Smooth muscle cell (in vitro differentiated cells): ENCODE results near the gene CRYBG3. TPM values are rescaled to one million over a fixed set of nuclear protein-coding genes. Genes with fewer than 3 reads are reported as not detected.
A peak's percentile ranks its signal among the peaks of the same experiment; 100 is the strongest.

Source experiments
- DNase-seq: peaks from one replicate; lab custom pipeline; 2025; ENCODE audit not compliant: unreplicated experiment; lab: John Stamatoyannopoulos, UW
- H2AFZ ChIP-seq: fragments of 200-600 bp; sonication (generic); 2 replicates; pipeline ENCODE4 v1.6.0; 2016; ENCODE audit warnings: antibody characterized with exemption, low read depth, mild to moderate bottlenecking
- H3F3A ChIP-seq: fragments of 200-600 bp; sonication (generic); 2 replicates; pipeline ENCODE4 v1.6.0; 2017; ENCODE audit warnings: antibody characterized with exemption, low read depth
- H3K27ac ChIP-seq: fragments of 200-600 bp; sonication (generic); 2 replicates; pipeline ENCODE4 v1.5.1; 2016; ENCODE audit warnings: low read depth, mild to moderate bottlenecking
- H3K27me3 ChIP-seq: fragments of 200-600 bp; sonication (generic); 2 replicates; pipeline ENCODE4 v1.6.1; 2016; ENCODE audit warnings: low read depth, mild to moderate bottlenecking
- H3K36me3 ChIP-seq: fragments of 200-600 bp; sonication (generic); 2 replicates; pipeline ENCODE4 v1.5.1; 2016; ENCODE audit warnings: low read depth
- H3K4me1 ChIP-seq: fragments of 200-600 bp; sonication (generic); 2 replicates; pipeline ENCODE4 v1.5.1; 2016; ENCODE audit warnings: low read depth
- H3K4me2 ChIP-seq: fragments of 200-600 bp; sonication (generic); 2 replicates; pipeline ENCODE4 v1.6.0; 2016; ENCODE audit warnings: mild to moderate bottlenecking
- H3K4me3 ChIP-seq: fragments of 200-600 bp; sonication (generic); 2 replicates; pipeline ENCODE4 v1.5.1; 2016; ENCODE audit warnings: mild to moderate bottlenecking
- H3K79me2 ChIP-seq: fragments of 200-600 bp; sonication (generic); 2 replicates; pipeline ENCODE4 v1.6.0; 2016; ENCODE audit warnings: low read depth, mild to moderate bottlenecking
- H3K9ac ChIP-seq: fragments of 200-600 bp; sonication (generic); 2 replicates; pipeline ENCODE4 v1.6.0; 2016; ENCODE audit warnings: low read depth
- H3K9me3 ChIP-seq: fragments of 200-600 bp; sonication (generic); replicated peaks from 2 replicates; pipeline ENCODE4 v1.5.1; 2016; ENCODE audit warnings: low read depth
- H4K20me1 ChIP-seq: fragments of 200-600 bp; sonication (generic); 2 replicates; pipeline ENCODE4 v1.6.0; 2016; ENCODE audit warnings: low read depth
- WGBS: methylation state at CpG from one replicate; pipeline ENCODE4 v1.1.7; 2016; ENCODE audit warnings: low lambda C conversion rate; 5-methylcytosine and 5-hydroxymethylcytosine counted together
- polyA plus RNA-seq: library from polyadenylated mRNA; unstranded; fragments of >200 nt; fragmentation: Nextera tagmentation; extraction: Ambion mirVana; gene quantifications from 2 replicates; pipeline ENCODE4 v1.2.1, GENCODE V29; 2016
- total RNA-seq: library from RNA; depleted of rRNA; stranded (reverse); fragments of >200 nt; gene quantifications from 2 replicates; pipeline ENCODE4 v1.2.3, GENCODE V29; 2014
- TF ChIP-seq, protein P1 (sequence below): fragments of 200-600 bp; sonication (generic); IDR thresholded peaks from 2 replicates; pipeline ENCODE4 v1.5.1; 2017; ENCODE audit warnings: borderline replicate concordance, mild to moderate bottlenecking, antibody characterized with exemption; ENCODE audit not compliant: insufficient read depth, poor library complexity, severe bottlenecking

Gene CRYBG3
- total and polyA plus RNA-seq, 2 experiments from 2014 or later = 1.5 to 17.0 TPM

DNA sequence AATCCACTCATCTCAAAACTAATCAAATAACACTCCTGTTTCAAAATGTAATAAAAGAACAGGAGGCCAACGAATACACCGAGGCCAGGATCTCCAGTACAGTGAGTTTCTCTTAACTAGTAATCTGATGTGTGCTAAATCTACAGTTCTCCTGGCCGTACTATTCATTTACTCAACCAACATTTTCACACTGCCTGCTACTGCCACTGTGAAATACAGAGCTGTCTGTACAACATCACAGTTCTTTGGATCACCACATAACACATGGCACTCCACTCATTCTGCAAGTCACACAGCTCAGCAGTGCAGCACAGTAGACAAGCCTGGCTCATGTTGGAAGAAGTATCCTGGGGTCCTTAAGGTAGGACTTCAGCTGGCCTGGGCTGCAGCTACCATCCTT, 128.5 kb downstream of the CRYBG3 start:
- no peak for DNase-seq
- Histone ChIP-seq H3K27me3 (no peaks in the 10 kb centered on the region), H3K4me1 (no peaks in the 10 kb centered on the region), H3F3A (no peaks in the 10 kb centered on the region), H3K79me2 (no peaks in the 10 kb centered on the region), H3K4me2 (no peak overlapping the region), H3K27ac (no peak overlapping the region), H2AFZ (no peak overlapping the region), H3K36me3 (no peaks in the 10 kb centered on the region), H3K9ac (no peak overlapping the region), H3K4me3 (no peak overlapping the region), H4K20me1 (no peaks in the 10 kb centered on the region), H3K9me3 (no peaks in the 10 kb centered on the region)
- TF ChIP-seq, protein P1, sequence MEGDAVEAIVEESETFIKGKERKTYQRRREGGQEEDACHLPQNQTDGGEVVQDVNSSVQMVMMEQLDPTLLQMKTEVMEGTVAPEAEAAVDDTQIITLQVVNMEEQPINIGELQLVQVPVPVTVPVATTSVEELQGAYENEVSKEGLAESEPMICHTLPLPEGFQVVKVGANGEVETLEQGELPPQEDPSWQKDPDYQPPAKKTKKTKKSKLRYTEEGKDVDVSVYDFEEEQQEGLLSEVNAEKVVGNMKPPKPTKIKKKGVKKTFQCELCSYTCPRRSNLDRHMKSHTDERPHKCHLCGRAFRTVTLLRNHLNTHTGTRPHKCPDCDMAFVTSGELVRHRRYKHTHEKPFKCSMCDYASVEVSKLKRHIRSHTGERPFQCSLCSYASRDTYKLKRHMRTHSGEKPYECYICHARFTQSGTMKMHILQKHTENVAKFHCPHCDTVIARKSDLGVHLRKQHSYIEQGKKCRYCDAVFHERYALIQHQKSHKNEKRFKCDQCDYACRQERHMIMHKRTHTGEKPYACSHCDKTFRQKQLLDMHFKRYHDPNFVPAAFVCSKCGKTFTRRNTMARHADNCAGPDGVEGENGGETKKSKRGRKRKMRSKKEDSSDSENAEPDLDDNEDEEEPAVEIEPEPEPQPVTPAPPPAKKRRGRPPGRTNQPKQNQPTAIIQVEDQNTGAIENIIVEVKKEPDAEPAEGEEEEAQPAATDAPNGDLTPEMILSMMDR = no peak
- 100% methylated on average over 3 of the region's 3 CpGs for WGBS

DNA sequence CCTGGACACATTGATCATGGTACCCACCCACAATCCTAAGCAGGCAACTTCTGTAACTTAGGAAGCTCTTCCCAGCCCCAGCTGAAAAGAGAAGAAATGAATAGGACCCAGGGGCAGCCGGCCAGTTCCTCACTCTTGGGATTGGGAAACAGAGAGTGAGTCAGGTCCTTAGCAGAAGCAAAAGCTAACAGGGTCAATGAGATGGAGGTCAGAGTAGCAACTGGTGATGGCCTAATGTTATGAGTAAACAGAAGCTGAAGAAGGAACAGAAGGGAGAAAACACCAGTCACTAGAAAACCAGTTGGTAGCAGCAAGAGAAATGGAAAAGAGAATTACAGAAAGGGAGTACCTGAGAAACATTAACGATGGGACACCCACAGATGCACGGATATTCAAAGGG, 130.5 kb downstream of the CRYBG3 start:
- peak overlapping the region; percentile 74 for H3K27ac ChIP-seq
- H3K4me1 ChIP-seq = no peaks in the 10 kb centered on the region
- H2AFZ ChIP-seq = no peak overlapping the region
- TF ChIP-seq, protein P1 = no peak
- no peaks in the 10 kb centered on the region for H3K36me3 ChIP-seq
- H3K9ac ChIP-seq = no peak overlapping the region
- H3K4me3 ChIP-seq = no peak overlapping the region
- no peaks in the 10 kb centered on the region for H3K79me2 ChIP-seq
- no peaks in the 10 kb centered on the region for H4K20me1 ChIP-seq
- no peak overlapping the region for H3K4me2 ChIP-seq
- WGBS = 93% methylated on average over 3 of the region's 3 CpGs
- H3K9me3 ChIP-seq = no peaks in the 10 kb centered on the region
- H3K27me3 ChIP-seq = no peaks in the 10 kb centered on the region
- H3F3A ChIP-seq = no peaks in the 10 kb centered on the region
- no peak for DNase-seq

DNA sequence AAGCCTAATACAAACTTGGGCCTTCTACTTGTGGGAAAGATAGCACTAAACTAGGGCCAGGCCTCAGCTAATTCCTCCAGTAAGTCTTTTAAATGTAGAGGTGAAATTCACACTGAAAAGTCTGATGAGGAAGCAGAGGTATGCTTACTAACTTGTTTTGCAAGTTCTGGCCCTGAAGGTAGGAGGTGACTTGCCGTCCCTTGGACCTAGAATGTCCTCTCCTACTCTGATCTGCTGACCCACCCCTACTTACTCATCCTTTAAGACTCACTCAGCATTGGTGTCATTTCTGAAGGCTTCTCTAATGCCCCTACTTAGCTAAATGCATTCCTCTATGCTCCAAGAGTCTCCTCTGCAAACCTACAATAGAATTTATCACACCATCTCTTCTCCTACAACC, 131.1 kb downstream of the CRYBG3 start:
- H3K79me2 ChIP-seq = no peaks in the 10 kb centered on the region
- TF ChIP-seq, protein P1 = no peak
- no peaks in the 10 kb centered on the region for H3K36me3 ChIP-seq
- 68% methylated on average over 1 of the region's 1 CpG for WGBS
- no peaks in the 10 kb centered on the region for H3K4me1 ChIP-seq
- H3K9ac ChIP-seq = no peak overlapping the region
- peak overlapping the region; percentile 74 for H3K27ac ChIP-seq
- no peaks in the 10 kb centered on the region for H3K9me3 ChIP-seq
- no peak overlapping the region for H2AFZ ChIP-seq
- H3K4me3 ChIP-seq = no peak overlapping the region
- H3K27me3 ChIP-seq = no peaks in the 10 kb centered on the region
- DNase-seq = no peak
- no peaks in the 10 kb centered on the region for H4K20me1 ChIP-seq
- no peaks in the 10 kb centered on the region for H3F3A ChIP-seq
- no peak overlapping the region for H3K4me2 ChIP-seq

DNA sequence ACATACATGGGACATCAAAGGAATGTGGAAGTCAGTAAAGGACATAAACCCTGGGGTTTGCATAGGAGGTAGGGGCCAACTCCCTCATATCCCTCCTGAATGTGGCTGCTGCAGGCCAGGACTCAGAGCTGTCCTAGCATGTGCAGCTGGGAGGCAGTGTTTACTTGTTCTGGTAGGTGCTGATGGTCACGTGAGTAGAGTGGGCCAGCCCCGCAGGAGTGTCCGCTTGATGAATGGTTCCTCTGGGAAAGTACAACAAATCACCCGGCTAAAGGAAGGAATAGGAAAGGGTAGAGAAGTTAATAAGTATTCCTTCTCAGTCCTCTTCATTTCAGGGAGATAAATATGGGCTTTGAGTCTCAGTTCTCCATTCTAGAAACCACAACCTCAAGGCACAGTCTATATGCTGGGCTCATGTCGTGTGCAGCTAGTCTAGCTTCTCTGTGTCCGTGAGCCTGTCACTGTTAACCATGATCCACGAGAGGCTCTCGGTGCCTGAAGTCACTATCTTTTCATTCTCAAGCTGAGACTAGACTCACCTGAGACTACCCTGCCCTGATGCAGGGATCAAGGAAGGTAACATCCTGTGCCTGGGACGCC, 132.5 kb downstream of the CRYBG3 start:
- H3K9me3 ChIP-seq = no peaks in the 10 kb centered on the region
- TF ChIP-seq, protein P1 = no peak
- H3K27me3 ChIP-seq = no peaks in the 10 kb centered on the region
- no peak overlapping the region for H2AFZ ChIP-seq
- H3K36me3 ChIP-seq = no peaks in the 10 kb centered on the region
- H3F3A ChIP-seq = no peaks in the 10 kb centered on the region
- H3K4me3 ChIP-seq = no peak overlapping the region
- DNase-seq = no peak
- H3K9ac ChIP-seq = no peak overlapping the region
- H3K27ac ChIP-seq = no peak overlapping the region
- H4K20me1 ChIP-seq = no peaks in the 10 kb centered on the region
- 94% methylated on average over 9 of the region's 9 CpGs for WGBS
- H3K4me2 ChIP-seq = no peak overlapping the region
- H3K79me2 ChIP-seq = no peaks in the 10 kb centered on the region
- H3K4me1 ChIP-seq = no peaks in the 10 kb centered on the region
